Fibroblast of skin of left biceps (primary cell): ENCODE results near the gene PCDHA1.

Experiments
- DNase-seq, 2 experiments: peaks; one replicate each; pipeline ENCODE4 v3.0.0-alpha.2; 2013; ENCODE audit warnings: low read depth in 2 of 2

The PCDHA1 gene

GRCh38 chr5:140923601-140924000 is 137.7 kb downstream of the PCDHA1 start:
- no peak for DNase-seq

GRCh38 chr5:140925806-140926442 is 140.0 kb downstream of the PCDHA1 start, which contains the start of gene PCDHAC1:
Gene PCDHAC1, plus strand, starts transcription at chr5:140926299. Its CDS starts 594 bp downstream, at chr5:140926893.
- no peak for DNase-seq

GRCh38 chr5:140926443-140927227 is 140.7 kb downstream of the PCDHA1 start:
- peak in 1 of 2 experiments; percentile 5 for DNase-seq

GRCh38 chr5:140927228-140927573 is 141.3 kb downstream of the PCDHA1 start:
- no peak for DNase-seq

- no peak for DNase-seq
These were observed 149.1 kb downstream of the PCDHA1 start for GRCh38 chr5:140934964-140935606.

- DNase-seq, result no peak
These were observed 160.6 kb downstream of the PCDHA1 start for GRCh38 chr5:140946578-140946977.

- no peak for DNase-seq
These were observed 165.7 kb downstream of the PCDHA1 start for GRCh38 chr5:140951636-140952035.

GRCh38 chr5:140953234-140953633 is 167.3 kb downstream of the PCDHA1 start:
- DNase-seq, result no peak

GRCh38 chr5:140962190-140962589 is 176.2 kb downstream of the PCDHA1 start:
- no peak for DNase-seq

- no peak for DNase-seq
These were observed 178.4 kb downstream of the PCDHA1 start for GRCh38 chr5:140964356-140964755.

GRCh38 chr5:140965905-140966292 is 180.0 kb downstream of the PCDHA1 start:
- no peak for DNase-seq

- no peak for DNase-seq
These were observed 180.6 kb downstream of the PCDHA1 start, which contains the start of gene PCDHAC2 for GRCh38 chr5:140966293-140967225. Gene PCDHAC2, plus strand, starts transcription at chr5:140966476. Its CDS starts 291 bp downstream, at chr5:140966767.

GRCh38 chr5:140967226-140967893 is 181.4 kb downstream of the PCDHA1 start:
- DNase-seq, result no peak

GRCh38 chr5:140969880-140970279 is 183.9 kb downstream of the PCDHA1 start:
- DNase-seq, result no peak

GRCh38 chr5:140973550-140973949 is 187.6 kb downstream of the PCDHA1 start:
- DNase-seq, result no peak

GRCh38 chr5:140977003-140977402 is 191.1 kb downstream of the PCDHA1 start:
- peak; percentile 19 to 38 for DNase-seq

- DNase-seq, result no peak
These were observed 192.3 kb downstream of the PCDHA1 start for GRCh38 chr5:140978260-140978659.

GRCh38 chr5:140978983-140979382 is 193.0 kb downstream of the PCDHA1 start:
- DNase-seq, result no peak

- DNase-seq, result no peak
These were observed 196.3 kb downstream of the PCDHA1 start for GRCh38 chr5:140982083-140982716.

GRCh38 chr5:140986117-140986521 is 200.2 kb downstream of the PCDHA1 start:
- no peak for DNase-seq
